HEK293 (cell line): Measurements from ENCODE around the gene ARMC2.

Source experiments
- KLF1 ChIP-seq: fragments of 450-650 bp; formaldehyde crosslinking; IDR thresholded peaks from 2 replicates; pipeline ENCODE4 v1.5.1; 2016; ENCODE audit warnings: missing biosample characterization, missing genetic modification characterization
- MEIS1 ChIP-seq: sonication (generic); formaldehyde crosslinking; IDR thresholded peaks from 2 replicates; pipeline ENCODE4 v1.8.1; 2022; ENCODE audit warnings: missing genetic modification reagents, mild to moderate bottlenecking, borderline replicate concordance
- SP2 ChIP-seq: fragments of 450-650 bp; formaldehyde crosslinking; IDR thresholded peaks from 2 replicates; pipeline ENCODE4 v1.5.1; 2016; ENCODE audit warnings: missing biosample characterization, missing genetic modification characterization
- SP7 ChIP-seq: fragments of 450-650 bp; formaldehyde crosslinking; IDR thresholded peaks from 2 replicates; pipeline ENCODE4 v1.5.1; 2016; ENCODE audit warnings: missing biosample characterization, missing genetic modification characterization
- WT1 ChIP-seq: fragments of 450-650 bp; formaldehyde crosslinking; IDR thresholded peaks from 2 replicates; pipeline ENCODE4 v1.5.1; 2016; ENCODE audit warnings: missing biosample characterization, missing genetic modification characterization
- ZBTB1 ChIP-seq: fragments of 450-650 bp; formaldehyde crosslinking; IDR thresholded peaks from 2 replicates; pipeline ENCODE4 v1.5.1; 2016; ENCODE audit warnings: missing biosample characterization, missing genetic modification characterization
- ZBTB17 ChIP-seq: fragments of 450-650 bp; formaldehyde crosslinking; IDR thresholded peaks from 2 replicates; pipeline ENCODE4 v1.5.1; 2016; ENCODE audit warnings: missing biosample characterization, missing genetic modification characterization
- ZBTB48 ChIP-seq: fragments of 450-650 bp; formaldehyde crosslinking; IDR thresholded peaks from 2 replicates; pipeline ENCODE4 v1.5.1; 2016; ENCODE audit warnings: missing biosample characterization, missing genetic modification characterization
- ZBTB7A ChIP-seq: fragments of 450-650 bp; formaldehyde crosslinking; IDR thresholded peaks from 2 replicates; pipeline ENCODE4 v1.5.1; 2016; ENCODE audit warnings: low read depth, missing biosample characterization, missing genetic modification characterization
- ZFP37 ChIP-seq: fragments of 450-650 bp; formaldehyde crosslinking; IDR thresholded peaks from 2 replicates; pipeline ENCODE4 v1.5.1; 2016; ENCODE audit warnings: missing biosample characterization, missing genetic modification characterization
- ZNF132 ChIP-seq: fragments of 450-650 bp; formaldehyde crosslinking; IDR thresholded peaks from 2 replicates; pipeline ENCODE4 v1.5.1; 2017; ENCODE audit warnings: missing biosample characterization, missing genetic modification characterization, borderline replicate concordance
- ZNF140 ChIP-seq: fragments of 450-650 bp; formaldehyde crosslinking; IDR thresholded peaks from 2 replicates; pipeline ENCODE4 v1.5.1; 2016; ENCODE audit warnings: missing biosample characterization, missing genetic modification characterization
- ZNF239 ChIP-seq: fragments of 450-650 bp; formaldehyde crosslinking; IDR thresholded peaks from 2 replicates; pipeline ENCODE4 v1.5.1; 2016; ENCODE audit warnings: missing biosample characterization, missing genetic modification characterization
- ZNF350 ChIP-seq: fragments of 450-650 bp; formaldehyde crosslinking; IDR thresholded peaks from 2 replicates; pipeline ENCODE4 v1.5.0; 2017; ENCODE audit warnings: missing biosample characterization, mild to moderate bottlenecking, missing genetic modification characterization
- ZNF416 ChIP-seq: fragments of 450-650 bp; formaldehyde crosslinking; IDR thresholded peaks from 2 replicates; pipeline ENCODE4 v1.5.1; 2016; ENCODE audit warnings: missing biosample characterization, missing genetic modification characterization
- ZNF514 ChIP-seq: fragments of 450-650 bp; formaldehyde crosslinking; IDR thresholded peaks from 2 replicates; pipeline ENCODE4 v1.5.1; 2016; ENCODE audit warnings: missing biosample characterization, missing genetic modification characterization
- ZNF530 ChIP-seq: fragments of 450-650 bp; formaldehyde crosslinking; IDR thresholded peaks from 2 replicates; pipeline ENCODE4 v1.5.1; 2016; ENCODE audit warnings: low read depth, missing biosample characterization, missing genetic modification characterization
- ZNF610 ChIP-seq: fragments of 450-650 bp; formaldehyde crosslinking; IDR thresholded peaks from 2 replicates; pipeline ENCODE4 v1.5.1; 2016; ENCODE audit warnings: missing biosample characterization, missing genetic modification characterization, borderline replicate concordance
- ZNF626 ChIP-seq: fragments of 450-650 bp; sonication (Bioruptor Pico); formaldehyde crosslinking; IDR thresholded peaks from 2 replicates; pipeline ENCODE4 v1.5.1; 2018; ENCODE audit warnings: missing biosample characterization, missing genetic modification characterization, inconsistent platforms
- ZNF658 ChIP-seq: fragments of 450-650 bp; formaldehyde crosslinking; IDR thresholded peaks from 2 replicates; pipeline ENCODE4; 2016; ENCODE audit warnings: missing biosample characterization, missing genetic modification characterization
- ZNF660 ChIP-seq: fragments of 450-650 bp; IDR thresholded peaks from 2 replicates; pipeline ENCODE4 v1.5.1; 2018; ENCODE audit warnings: missing biosample characterization, mild to moderate bottlenecking, missing genetic modification characterization
- ZNF707 ChIP-seq: fragments of 450-650 bp; formaldehyde crosslinking; IDR thresholded peaks from 2 replicates; pipeline ENCODE4 v1.5.1; 2016; ENCODE audit warnings: missing biosample characterization, missing genetic modification characterization
- ZNF76 ChIP-seq: fragments of 450-650 bp; formaldehyde crosslinking; IDR thresholded peaks from 2 replicates; pipeline ENCODE4; 2016; ENCODE audit warnings: low read depth, missing biosample characterization, missing genetic modification characterization, borderline replicate concordance
- TF ChIP-seq, protein P1 (sequence below): fragments of 450-650 bp; formaldehyde crosslinking; IDR thresholded peaks from 2 replicates; pipeline ENCODE4 v1.5.1; 2016; ENCODE audit warnings: missing biosample characterization, missing genetic modification characterization
- TF ChIP-seq, protein P2 (sequence below): fragments of 450-650 bp; formaldehyde crosslinking; IDR thresholded peaks from 2 replicates; pipeline ENCODE4 v1.5.1; 2017; ENCODE audit warnings: missing biosample characterization, missing genetic modification characterization
- TF ChIP-seq, protein P3 (sequence below): fragments of 450-650 bp; formaldehyde crosslinking; IDR thresholded peaks from 2 replicates; pipeline ENCODE4 v1.5.1; 2016; ENCODE audit warnings: missing biosample characterization, missing genetic modification characterization, borderline replicate concordance
- TF ChIP-seq, protein P4 (sequence below): fragments of 450-650 bp; formaldehyde crosslinking; IDR thresholded peaks from 2 replicates; pipeline ENCODE4 v1.5.1; 2017; ENCODE audit warnings: missing biosample characterization, missing genetic modification characterization
- TF ChIP-seq, protein P5 (sequence below): fragments of 450-650 bp; formaldehyde crosslinking; IDR thresholded peaks from 2 replicates; pipeline ENCODE4 v1.5.1; 2016; ENCODE audit warnings: missing biosample characterization, missing genetic modification characterization

ARMC2 gene

DNA sequence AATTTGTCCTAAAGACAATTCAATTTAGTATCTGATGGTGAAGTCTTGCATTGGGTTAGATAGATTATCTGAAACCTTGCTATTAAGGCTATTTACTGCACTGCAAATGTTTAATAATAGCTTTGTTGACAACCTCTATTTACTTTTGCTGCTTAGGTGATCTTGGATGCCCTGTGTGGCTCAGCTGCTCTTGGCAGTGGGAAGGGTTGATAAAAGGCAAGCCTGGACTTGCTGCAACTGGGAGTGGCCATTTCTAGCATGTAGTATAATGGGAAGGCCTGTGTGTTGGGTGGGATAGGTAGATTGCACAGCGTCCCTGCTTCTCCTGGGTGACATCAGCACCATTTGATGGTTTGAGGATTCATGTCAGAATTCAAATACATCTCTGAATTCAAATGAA, 49.1 kb downstream of the ARMC2 start (continued):
- TF ChIP-seq SP2 (tag by site-specific recombination) = no peak
- no peak for TF ChIP-seq ZBTB1 (tag by site-specific recombination)
- TF ChIP-seq ZNF626 (tag by site-specific recombination) = no peak
- no peak for TF ChIP-seq ZNF530 (tag by site-specific recombination)
- TF ChIP-seq, protein P1, sequence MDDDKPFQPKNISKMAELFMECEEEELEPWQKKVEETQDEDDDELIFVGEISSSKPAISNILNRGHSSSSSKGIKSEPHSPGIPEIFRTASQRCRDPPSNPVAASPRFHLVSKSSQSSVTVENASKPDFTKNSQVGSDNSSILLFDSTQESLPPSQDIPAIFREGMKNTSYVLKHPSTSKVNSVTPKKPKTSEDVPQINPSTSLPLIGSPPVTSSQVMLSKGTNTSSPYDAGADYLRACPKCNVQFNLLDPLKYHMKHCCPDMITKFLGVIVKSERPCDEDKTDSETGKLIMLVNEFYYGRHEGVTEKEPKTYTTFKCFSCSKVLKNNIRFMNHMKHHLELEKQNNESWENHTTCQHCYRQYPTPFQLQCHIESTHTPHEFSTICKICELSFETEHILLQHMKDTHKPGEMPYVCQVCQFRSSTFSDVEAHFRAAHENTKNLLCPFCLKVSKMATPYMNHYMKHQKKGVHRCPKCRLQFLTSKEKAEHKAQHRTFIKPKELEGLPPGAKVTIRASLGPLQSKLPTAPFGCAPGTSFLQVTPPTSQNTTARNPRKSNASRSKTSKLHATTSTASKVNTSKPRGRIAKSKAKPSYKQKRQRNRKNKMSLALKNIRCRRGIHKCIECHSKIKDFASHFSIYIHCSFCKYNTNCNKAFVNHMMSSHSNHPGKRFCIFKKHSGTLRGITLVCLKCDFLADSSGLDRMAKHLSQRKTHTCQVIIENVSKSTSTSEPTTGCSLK (tag by site-specific recombination) = no peak
- TF ChIP-seq ZBTB7A (tag by site-specific recombination) = no peak
- TF ChIP-seq ZBTB48 (tag by site-specific recombination) = peak; percentile 60
- TF ChIP-seq ZNF132 (tag by site-specific recombination) = no peak
- TF ChIP-seq ZNF610 (tag by site-specific recombination) = no peak
- TF ChIP-seq ZNF707 (tag by site-specific recombination) = no peak
- no peak for TF ChIP-seq ZNF239
- no peak for TF ChIP-seq ZNF514
- TF ChIP-seq, protein P2, sequence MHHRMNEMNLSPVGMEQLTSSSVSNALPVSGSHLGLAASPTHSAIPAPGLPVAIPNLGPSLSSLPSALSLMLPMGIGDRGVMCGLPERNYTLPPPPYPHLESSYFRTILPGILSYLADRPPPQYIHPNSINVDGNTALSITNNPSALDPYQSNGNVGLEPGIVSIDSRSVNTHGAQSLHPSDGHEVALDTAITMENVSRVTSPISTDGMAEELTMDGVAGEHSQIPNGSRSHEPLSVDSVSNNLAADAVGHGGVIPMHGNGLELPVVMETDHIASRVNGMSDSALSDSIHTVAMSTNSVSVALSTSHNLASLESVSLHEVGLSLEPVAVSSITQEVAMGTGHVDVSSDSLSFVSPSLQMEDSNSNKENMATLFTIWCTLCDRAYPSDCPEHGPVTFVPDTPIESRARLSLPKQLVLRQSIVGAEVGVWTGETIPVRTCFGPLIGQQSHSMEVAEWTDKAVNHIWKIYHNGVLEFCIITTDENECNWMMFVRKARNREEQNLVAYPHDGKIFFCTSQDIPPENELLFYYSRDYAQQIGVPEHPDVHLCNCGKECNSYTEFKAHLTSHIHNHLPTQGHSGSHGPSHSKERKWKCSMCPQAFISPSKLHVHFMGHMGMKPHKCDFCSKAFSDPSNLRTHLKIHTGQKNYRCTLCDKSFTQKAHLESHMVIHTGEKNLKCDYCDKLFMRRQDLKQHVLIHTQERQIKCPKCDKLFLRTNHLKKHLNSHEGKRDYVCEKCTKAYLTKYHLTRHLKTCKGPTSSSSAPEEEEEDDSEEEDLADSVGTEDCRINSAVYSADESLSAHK = no peak
- TF ChIP-seq WT1 (tag by site-specific recombination) = no peak
- no peak for TF ChIP-seq ZNF416 (tag by site-specific recombination)
- TF ChIP-seq ZNF350 (tag by site-specific recombination) = no peak
- TF ChIP-seq, protein P3, sequence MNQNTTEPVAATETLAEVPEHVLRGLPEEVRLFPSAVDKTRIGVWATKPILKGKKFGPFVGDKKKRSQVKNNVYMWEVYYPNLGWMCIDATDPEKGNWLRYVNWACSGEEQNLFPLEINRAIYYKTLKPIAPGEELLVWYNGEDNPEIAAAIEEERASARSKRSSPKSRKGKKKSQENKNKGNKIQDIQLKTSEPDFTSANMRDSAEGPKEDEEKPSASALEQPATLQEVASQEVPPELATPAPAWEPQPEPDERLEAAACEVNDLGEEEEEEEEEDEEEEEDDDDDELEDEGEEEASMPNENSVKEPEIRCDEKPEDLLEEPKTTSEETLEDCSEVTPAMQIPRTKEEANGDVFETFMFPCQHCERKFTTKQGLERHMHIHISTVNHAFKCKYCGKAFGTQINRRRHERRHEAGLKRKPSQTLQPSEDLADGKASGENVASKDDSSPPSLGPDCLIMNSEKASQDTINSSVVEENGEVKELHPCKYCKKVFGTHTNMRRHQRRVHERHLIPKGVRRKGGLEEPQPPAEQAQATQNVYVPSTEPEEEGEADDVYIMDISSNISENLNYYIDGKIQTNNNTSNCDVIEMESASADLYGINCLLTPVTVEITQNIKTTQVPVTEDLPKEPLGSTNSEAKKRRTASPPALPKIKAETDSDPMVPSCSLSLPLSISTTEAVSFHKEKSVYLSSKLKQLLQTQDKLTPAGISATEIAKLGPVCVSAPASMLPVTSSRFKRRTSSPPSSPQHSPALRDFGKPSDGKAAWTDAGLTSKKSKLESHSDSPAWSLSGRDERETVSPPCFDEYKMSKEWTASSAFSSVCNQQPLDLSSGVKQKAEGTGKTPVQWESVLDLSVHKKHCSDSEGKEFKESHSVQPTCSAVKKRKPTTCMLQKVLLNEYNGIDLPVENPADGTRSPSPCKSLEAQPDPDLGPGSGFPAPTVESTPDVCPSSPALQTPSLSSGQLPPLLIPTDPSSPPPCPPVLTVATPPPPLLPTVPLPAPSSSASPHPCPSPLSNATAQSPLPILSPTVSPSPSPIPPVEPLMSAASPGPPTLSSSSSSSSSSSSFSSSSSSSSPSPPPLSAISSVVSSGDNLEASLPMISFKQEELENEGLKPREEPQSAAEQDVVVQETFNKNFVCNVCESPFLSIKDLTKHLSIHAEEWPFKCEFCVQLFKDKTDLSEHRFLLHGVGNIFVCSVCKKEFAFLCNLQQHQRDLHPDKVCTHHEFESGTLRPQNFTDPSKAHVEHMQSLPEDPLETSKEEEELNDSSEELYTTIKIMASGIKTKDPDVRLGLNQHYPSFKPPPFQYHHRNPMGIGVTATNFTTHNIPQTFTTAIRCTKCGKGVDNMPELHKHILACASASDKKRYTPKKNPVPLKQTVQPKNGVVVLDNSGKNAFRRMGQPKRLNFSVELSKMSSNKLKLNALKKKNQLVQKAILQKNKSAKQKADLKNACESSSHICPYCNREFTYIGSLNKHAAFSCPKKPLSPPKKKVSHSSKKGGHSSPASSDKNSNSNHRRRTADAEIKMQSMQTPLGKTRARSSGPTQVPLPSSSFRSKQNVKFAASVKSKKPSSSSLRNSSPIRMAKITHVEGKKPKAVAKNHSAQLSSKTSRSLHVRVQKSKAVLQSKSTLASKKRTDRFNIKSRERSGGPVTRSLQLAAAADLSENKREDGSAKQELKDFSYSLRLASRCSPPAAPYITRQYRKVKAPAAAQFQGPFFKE = no peak
- peak; percentile 91 for TF ChIP-seq KLF1
- no peak for TF ChIP-seq MEIS1
- TF ChIP-seq, protein P4, sequence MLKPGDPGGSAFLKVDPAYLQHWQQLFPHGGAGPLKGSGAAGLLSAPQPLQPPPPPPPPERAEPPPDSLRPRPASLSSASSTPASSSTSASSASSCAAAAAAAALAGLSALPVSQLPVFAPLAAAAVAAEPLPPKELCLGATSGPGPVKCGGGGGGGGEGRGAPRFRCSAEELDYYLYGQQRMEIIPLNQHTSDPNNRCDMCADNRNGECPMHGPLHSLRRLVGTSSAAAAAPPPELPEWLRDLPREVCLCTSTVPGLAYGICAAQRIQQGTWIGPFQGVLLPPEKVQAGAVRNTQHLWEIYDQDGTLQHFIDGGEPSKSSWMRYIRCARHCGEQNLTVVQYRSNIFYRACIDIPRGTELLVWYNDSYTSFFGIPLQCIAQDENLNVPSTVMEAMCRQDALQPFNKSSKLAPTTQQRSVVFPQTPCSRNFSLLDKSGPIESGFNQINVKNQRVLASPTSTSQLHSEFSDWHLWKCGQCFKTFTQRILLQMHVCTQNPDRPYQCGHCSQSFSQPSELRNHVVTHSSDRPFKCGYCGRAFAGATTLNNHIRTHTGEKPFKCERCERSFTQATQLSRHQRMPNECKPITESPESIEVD (tag by site-specific recombination) = no peak
- no peak for TF ChIP-seq ZNF658
- TF ChIP-seq SP7 (tag by site-specific recombination) = peak; percentile 95
- peak; percentile 83 for TF ChIP-seq ZBTB17 (tag by site-specific recombination)
- no peak for TF ChIP-seq ZNF140
- TF ChIP-seq ZNF660 (tag by site-specific recombination) = peak; percentile 58; the same call in 1 of the 2 replicates
- TF ChIP-seq, protein P5, sequence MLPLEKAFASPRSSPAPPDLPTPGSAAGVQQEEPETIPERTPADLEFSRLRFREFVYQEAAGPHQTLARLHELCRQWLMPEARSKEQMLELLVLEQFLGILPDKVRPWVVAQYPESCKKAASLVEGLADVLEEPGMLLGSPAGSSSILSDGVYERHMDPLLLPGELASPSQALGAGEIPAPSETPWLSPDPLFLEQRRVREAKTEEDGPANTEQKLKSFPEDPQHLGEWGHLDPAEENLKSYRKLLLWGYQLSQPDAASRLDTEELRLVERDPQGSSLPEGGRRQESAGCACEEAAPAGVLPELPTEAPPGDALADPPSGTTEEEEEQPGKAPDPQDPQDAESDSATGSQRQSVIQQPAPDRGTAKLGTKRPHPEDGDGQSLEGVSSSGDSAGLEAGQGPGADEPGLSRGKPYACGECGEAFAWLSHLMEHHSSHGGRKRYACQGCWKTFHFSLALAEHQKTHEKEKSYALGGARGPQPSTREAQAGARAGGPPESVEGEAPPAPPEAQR (tag by site-specific recombination) = no peak
- no peak for TF ChIP-seq ZFP37 (tag by site-specific recombination)
- no peak for TF ChIP-seq ZNF76
